Panc1 (cell line): ENCODE data around the gene TOR2A. TPM values are rescaled to one million over a fixed set of nuclear protein-coding genes. Genes with fewer than 3 reads are reported as not detected.
A peak's percentile ranks its signal among the peaks of the same experiment; 100 is the strongest.

Experiments
- ATAC-seq: fragments of 200-7000 bp; cut with Tn5 transposase; 2 replicates; pipeline ENCODE4 v1.9.1; 2020; ENCODE audit warnings: mild to moderate bottlenecking, moderate library complexity
- BruUV-seq: library from RNA; stranded (reverse); fragments of 400-500 nt; replicated peaks from 2 replicates; lab custom pipeline; 2021; lab: Mats Ljungman, UMichigan
- CTCF ChIA-PET: fragments of 300-600 bp; sonication (Branson Sonifier 250); formaldehyde crosslinking; loops from one replicate; lab custom pipeline; 2022; ENCODE audit warnings: antibody characterized with exemption; lab: Charles Lee
- POLR2A ChIA-PET: fragments of 300-600 bp; sonication (Branson Sonifier 250); formaldehyde crosslinking; loops from one replicate; lab custom pipeline; 2022; ENCODE audit warnings: antibody characterized with exemption; lab: Charles Lee
- DNase-seq: peaks from one replicate; pipeline ENCODE4 v3.0.0-alpha.2; 2010; ENCODE audit warnings: low read depth, low spot score
- H3K27ac ChIP-seq: 2 replicates; pipeline ENCODE4 v1.5.1; 2011; ENCODE audit warnings: mild to moderate bottlenecking, low read length, inconsistent platforms
- H3K27me3 ChIP-seq: fragments of 200-500 bp; sonication (Bioruptor generic); 2 replicates; pipeline ENCODE4 v1.6.0; 2014; ENCODE audit warnings: low read length, inconsistent platforms; ENCODE audit not compliant: control insufficient read depth, insufficient read depth
- H3K36me3 ChIP-seq: fragments of 200-500 bp; sonication (Bioruptor generic); 2 replicates; pipeline ENCODE4 v1.5.1; 2014; ENCODE audit warnings: inconsistent platforms, mild to moderate bottlenecking, low read length, moderate library complexity; ENCODE audit not compliant: control insufficient read depth, insufficient read depth
- H3K4me1 ChIP-seq: 2 replicates; pipeline ENCODE4 v1.5.1; 2011; ENCODE audit warnings: inconsistent platforms, mild to moderate bottlenecking, low read length, moderate library complexity; ENCODE audit not compliant: control insufficient read depth, insufficient read depth
- H3K4me3 ChIP-seq, 2 experiments: 2 replicates each; pipeline ENCODE4 v1.5.1; 2011 to 2012; ENCODE audit warnings: low read depth in 2 of 2, low read length in 2 of 2, mild to moderate bottlenecking in 2 of 2, inconsistent platforms in 1 of 2, moderate library complexity in 1 of 2
- H3K9me3 ChIP-seq: fragments of 200-500 bp; sonication (Bioruptor generic); 2 replicates; pipeline ENCODE4 v1.5.1; 2014; ENCODE audit warnings: low read depth, mild to moderate bottlenecking, inconsistent platforms, low read length, moderate library complexity; ENCODE audit not compliant: control insufficient read depth, insufficient read depth
- POLR2AphosphoS5 ChIP-seq: IDR thresholded peaks from 2 replicates; pipeline ENCODE4 v1.6.1; 2012; ENCODE audit warnings: mild to moderate bottlenecking, low read depth, low read length, moderate library complexity
- SIN3A ChIP-seq: IDR thresholded peaks from 2 replicates; pipeline ENCODE4 v1.6.1; 2012; ENCODE audit warnings: low read depth, mild to moderate bottlenecking, low read length, moderate library complexity, borderline replicate concordance; ENCODE audit not compliant: insufficient read depth
- TCF7L2 ChIP-seq: IDR thresholded peaks from 2 replicates; pipeline ENCODE4 v1.6.1; 2011; ENCODE audit warnings: mild to moderate bottlenecking, low read depth, low read length, inconsistent platforms
- in situ Hi-C: cut with HindIII; loops from 2 replicates; pipeline ENCODE4 v1.10.0; 2016; ENCODE audit warnings: low sequenced_read_pairs, low pct_unique_long_range_greater_than_20kb
- intact Hi-C: fragments of 100-400 bp; cut with micrococcal nuclease; formaldehyde crosslinking; loops from one replicate; pipeline ENCODE4 v1.10.0; 2022; ENCODE audit not compliant: unreplicated experiment
- total RNA-seq: library from RNA; stranded (reverse); gene quantifications from one replicate; pipeline ENCODE4 v1.2.1, GENCODE V29; 2021; ENCODE audit not compliant: unreplicated experiment
- TF ChIP-seq, protein P1 (sequence below): fragments of 450-650 bp; IDR thresholded peaks from 2 replicates; pipeline ENCODE4 v1.5.1; 2017; ENCODE audit warnings: mild to moderate bottlenecking
- TF ChIP-seq, protein P2 (sequence below), 2 experiments: IDR thresholded peaks; 2 replicates each; pipeline ENCODE4 v1.6.1; 2011 to 2012; ENCODE audit warnings: low read depth in 2 of 2, control low read depth in 1 of 2, low read length in 1 of 2, mild to moderate bottlenecking in 1 of 2, moderate library complexity in 1 of 2; ENCODE audit not compliant: insufficient read depth in 1 of 2

Gene TOR2A
- total RNA-seq, 1 experiment from 2014 or later, result 8.2 TPM

DNA sequence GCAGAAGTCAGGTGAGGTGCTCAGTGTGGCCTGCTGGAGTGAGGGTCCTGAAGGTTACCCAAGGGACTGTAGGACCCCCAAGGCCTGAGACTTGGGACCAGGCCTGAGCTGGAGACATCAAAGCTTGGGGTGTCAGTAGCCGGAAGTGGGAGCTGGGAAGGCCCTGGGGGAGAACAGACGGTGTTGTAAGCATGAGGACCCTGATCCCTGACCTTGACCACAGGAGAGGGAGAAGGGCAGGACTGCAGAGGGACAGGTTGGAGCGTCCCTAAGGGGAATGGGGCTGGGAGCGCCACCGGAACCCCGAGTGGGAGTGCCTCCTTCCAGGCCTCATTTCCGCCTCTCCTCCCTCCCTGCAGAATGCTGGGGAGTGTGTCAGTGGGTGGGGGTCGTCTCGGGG, 18.7 kb downstream of the TOR2A start:
- Histone ChIP-seq H3K9me3 (no peaks in the 10 kb centered on the region), H3K36me3 (peaks cover 3% of the 10 kb centered on the region; the same call in 1 of the 2 replicates), H3K27ac (peak overlapping the region; percentile 52), H3K4me1 (peaks cover 12% of the 10 kb centered on the region), H3K4me3 (peak overlapping the region in 1 of 2 experiments; percentile 75; a peak in 2 of 4 replicates), H3K27me3 (no peaks in the 10 kb centered on the region)
- DNase-seq (no peak), ATAC-seq (no peak)
- no TSS peak for BruUV-seq
- CTCF ChIA-PET, result interaction anchor here (1.0 kb wide), 1 partner anchor 19 kb away, joined by 4 read pairs; the partner anchor contains the start of gene TOR2A
- TF ChIP-seq SIN3A (no peak), TCF7L2 (no peak), POLR2AphosphoS5 (no peak)
- TF ChIP-seq, protein P1, sequence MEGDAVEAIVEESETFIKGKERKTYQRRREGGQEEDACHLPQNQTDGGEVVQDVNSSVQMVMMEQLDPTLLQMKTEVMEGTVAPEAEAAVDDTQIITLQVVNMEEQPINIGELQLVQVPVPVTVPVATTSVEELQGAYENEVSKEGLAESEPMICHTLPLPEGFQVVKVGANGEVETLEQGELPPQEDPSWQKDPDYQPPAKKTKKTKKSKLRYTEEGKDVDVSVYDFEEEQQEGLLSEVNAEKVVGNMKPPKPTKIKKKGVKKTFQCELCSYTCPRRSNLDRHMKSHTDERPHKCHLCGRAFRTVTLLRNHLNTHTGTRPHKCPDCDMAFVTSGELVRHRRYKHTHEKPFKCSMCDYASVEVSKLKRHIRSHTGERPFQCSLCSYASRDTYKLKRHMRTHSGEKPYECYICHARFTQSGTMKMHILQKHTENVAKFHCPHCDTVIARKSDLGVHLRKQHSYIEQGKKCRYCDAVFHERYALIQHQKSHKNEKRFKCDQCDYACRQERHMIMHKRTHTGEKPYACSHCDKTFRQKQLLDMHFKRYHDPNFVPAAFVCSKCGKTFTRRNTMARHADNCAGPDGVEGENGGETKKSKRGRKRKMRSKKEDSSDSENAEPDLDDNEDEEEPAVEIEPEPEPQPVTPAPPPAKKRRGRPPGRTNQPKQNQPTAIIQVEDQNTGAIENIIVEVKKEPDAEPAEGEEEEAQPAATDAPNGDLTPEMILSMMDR, result no peak
- TF ChIP-seq, protein P2, sequence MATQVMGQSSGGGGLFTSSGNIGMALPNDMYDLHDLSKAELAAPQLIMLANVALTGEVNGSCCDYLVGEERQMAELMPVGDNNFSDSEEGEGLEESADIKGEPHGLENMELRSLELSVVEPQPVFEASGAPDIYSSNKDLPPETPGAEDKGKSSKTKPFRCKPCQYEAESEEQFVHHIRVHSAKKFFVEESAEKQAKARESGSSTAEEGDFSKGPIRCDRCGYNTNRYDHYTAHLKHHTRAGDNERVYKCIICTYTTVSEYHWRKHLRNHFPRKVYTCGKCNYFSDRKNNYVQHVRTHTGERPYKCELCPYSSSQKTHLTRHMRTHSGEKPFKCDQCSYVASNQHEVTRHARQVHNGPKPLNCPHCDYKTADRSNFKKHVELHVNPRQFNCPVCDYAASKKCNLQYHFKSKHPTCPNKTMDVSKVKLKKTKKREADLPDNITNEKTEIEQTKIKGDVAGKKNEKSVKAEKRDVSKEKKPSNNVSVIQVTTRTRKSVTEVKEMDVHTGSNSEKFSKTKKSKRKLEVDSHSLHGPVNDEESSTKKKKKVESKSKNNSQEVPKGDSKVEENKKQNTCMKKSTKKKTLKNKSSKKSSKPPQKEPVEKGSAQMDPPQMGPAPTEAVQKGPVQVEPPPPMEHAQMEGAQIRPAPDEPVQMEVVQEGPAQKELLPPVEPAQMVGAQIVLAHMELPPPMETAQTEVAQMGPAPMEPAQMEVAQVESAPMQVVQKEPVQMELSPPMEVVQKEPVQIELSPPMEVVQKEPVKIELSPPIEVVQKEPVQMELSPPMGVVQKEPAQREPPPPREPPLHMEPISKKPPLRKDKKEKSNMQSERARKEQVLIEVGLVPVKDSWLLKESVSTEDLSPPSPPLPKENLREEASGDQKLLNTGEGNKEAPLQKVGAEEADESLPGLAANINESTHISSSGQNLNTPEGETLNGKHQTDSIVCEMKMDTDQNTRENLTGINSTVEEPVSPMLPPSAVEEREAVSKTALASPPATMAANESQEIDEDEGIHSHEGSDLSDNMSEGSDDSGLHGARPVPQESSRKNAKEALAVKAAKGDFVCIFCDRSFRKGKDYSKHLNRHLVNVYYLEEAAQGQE (IDR thresholded peaks at IDR 0.05; ENCODE audit: insufficient read depth in 1 of 2, low read depth in 2 of 2, low read length in 1 of 2), result no peak
- intact Hi-C loops, result no loop called here
- POLR2A ChIA-PET, result no interaction called here
- in situ Hi-C loops, result no loop called here

DNA sequence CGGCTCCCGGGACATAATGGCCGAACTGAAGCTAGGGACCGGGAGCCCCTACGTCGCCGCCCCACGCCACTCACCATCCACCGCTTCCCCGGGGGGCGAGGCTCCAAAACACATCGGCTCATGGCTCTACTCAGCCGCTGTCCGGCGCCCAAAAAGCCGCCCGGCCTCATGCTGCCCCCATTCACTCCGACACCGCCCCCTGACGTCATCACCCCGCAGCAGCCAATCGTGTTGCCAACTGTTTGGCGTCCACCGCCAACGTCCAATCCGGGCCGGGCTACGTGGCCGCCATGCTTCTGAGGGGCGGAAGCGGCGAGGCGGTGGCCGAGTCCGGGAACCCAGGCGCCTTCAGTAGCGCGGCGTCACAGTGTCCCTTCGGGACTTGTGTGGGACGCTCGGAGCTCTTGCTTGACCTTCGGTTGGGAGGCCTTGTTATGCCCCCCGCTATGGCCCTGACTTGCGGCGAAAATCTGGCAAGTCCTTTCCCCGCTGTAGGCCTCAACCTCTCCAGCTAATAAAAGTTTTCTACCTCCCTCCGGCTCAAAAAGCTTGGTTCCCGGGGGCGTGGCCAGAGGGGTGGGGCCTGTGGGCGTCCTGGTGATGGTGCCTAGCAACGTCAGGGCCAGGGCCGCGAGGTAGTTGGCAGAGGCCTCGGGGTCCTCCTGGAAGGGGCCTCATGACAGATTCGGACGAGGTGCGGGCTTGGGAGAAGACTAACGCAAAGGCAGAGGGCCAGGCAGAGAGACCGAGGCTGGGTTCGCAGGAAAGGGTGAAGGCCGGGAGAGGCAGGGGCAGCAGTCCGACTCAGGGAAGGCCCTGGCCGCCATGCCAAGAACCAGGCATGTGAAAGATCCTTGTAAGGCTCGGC, 19.4 kb downstream of the TOR2A start, which contains the start of the genes PTRH1 and TTC16:
PTRH1 (minus strand) TSS at position 194 of the 868 bp plus-strand sequence; CDS start at position 170, 24 bp downstream.
TTC16 (plus strand) TSS at position 610 of the 868 bp plus-strand sequence; CDS start at position 677, 67 bp downstream.
- peak; percentile 54 for DNase-seq
- ChIA-PET POLR2A (no interaction called here), CTCF (no interaction called here)
- Histone ChIP-seq H3K36me3 (peaks cover 3% of the 10 kb centered on the region; the same call in 1 of the 2 replicates), H3K9me3 (no peaks in the 10 kb centered on the region), H3K27me3 (no peaks in the 10 kb centered on the region), H3K4me3 (peak within 1 kb of the TSS; percentile 75 to 86), H3K4me1 (peaks cover 11% of the 10 kb centered on the region), H3K27ac (peak within 1 kb of the TSS; percentile 54)
- peak; percentile 97 for ATAC-seq
- TF ChIP-seq, protein P2 (IDR thresholded peaks at IDR 0.05; ENCODE audit: insufficient read depth in 1 of 2, low read depth in 2 of 2, low read length in 1 of 2), result no peak
- peak; percentile 74; the same call in 1 of the 2 replicates for TF ChIP-seq SIN3A
- no TSS peak for BruUV-seq
- intact Hi-C loops, result no loop called here
- in situ Hi-C loops, result no loop called here
